Stimulated activated naive CD8-positive, alpha-beta T cell treated with anti-CD3 and anti-CD28 coated beads, Interleukin-15, amount 100 ng/mL, for 72 hours (primary cell): ENCODE data around the gene STAG3.
A peak's percentile ranks its signal among the peaks of the same experiment; 100 is the strongest.
"Not testable (repeated sequence)": the region's sequence is repeated elsewhere in the genome, so short reads cannot be mapped to it uniquely, and the experiment has no call there.

ENCODE experiments used
- ATAC-seq: fragments of 150-1000 bp; cut with Tn5 transposase; 2 replicates; pipeline ENCODE4 v1.10.0; 2021; ENCODE audit warnings: mild to moderate bottlenecking, moderate library complexity
- DNase-seq, 2 donors: peaks; one replicate each; pipeline ENCODE4 v3.0.0; 2021 to 2022
- H3K27ac Mint-ChIP-seq, 2 donors: one replicate each; pipeline ENCODE4 v1.8.0; 2022; ENCODE audit warnings: mild to moderate bottlenecking in 2 of 2, mixed read lengths in 2 of 2, moderate library complexity in 2 of 2
- H3K27me3 Mint-ChIP-seq: one replicate; pipeline ENCODE4 v1.8.0; 2022; ENCODE audit warnings: mixed read lengths
- H3K4me1 Mint-ChIP-seq: one replicate; pipeline ENCODE4 v1.8.0; 2022; ENCODE audit warnings: mild to moderate bottlenecking, mixed read lengths
- H3K4me3 Mint-ChIP-seq, 2 donors: one replicate each; pipeline ENCODE4 v1.8.0; 2022; ENCODE audit warnings: mild to moderate bottlenecking in 2 of 2, mixed read lengths in 2 of 2, moderate library complexity in 1 of 2
- H3K9me3 Mint-ChIP-seq, 2 donors: one replicate each; pipeline ENCODE4 v1.8.0; 2022; ENCODE audit warnings: mixed read lengths in 2 of 2

The STAG3 gene

GRCh38 chr7:100212631-100213286 lies 35.0 kb downstream of the STAG3 start:
- peak overlapping the region in 1 of 2 donors; percentile 98 for H3K4me3 Mint-ChIP-seq
- no peak for DNase-seq
- no peak for ATAC-seq
- H3K4me1 Mint-ChIP-seq = peaks cover 92% of the 10 kb centered on the region
- H3K27me3 Mint-ChIP-seq = no peaks in the 10 kb centered on the region
- no peaks in the 10 kb centered on the region for H3K9me3 Mint-ChIP-seq
- peak overlapping the region in 1 of 2 donors; percentile 6 for H3K27ac Mint-ChIP-seq

GRCh38 chr7:100213672-100214071 lies 36.0 kb downstream of the STAG3 start:
- Mint-ChIP-seq H3K4me1 (peaks cover 90% of the 10 kb centered on the region), H3K4me3 (peak overlapping the region in 1 of 2 donors; percentile 58), H3K9me3 (no peaks in the 10 kb centered on the region), H3K27me3 (no peaks in the 10 kb centered on the region), H3K27ac (no peak overlapping the region)
- no peak for ATAC-seq
- no peak for DNase-seq

- H3K27me3 Mint-ChIP-seq, ATAC-seq, DNase-seq, H3K9me3 Mint-ChIP-seq: not testable (repeated sequence)
- peak overlapping the region in 1 of 2 donors; percentile 11 for H3K4me3 Mint-ChIP-seq
- peak overlapping the region in 1 of 2 donors; percentile 5 for H3K27ac Mint-ChIP-seq
- H3K4me1 Mint-ChIP-seq = peaks cover 90% of the 10 kb centered on the region
Observed at GRCh38 chr7:100214356-100214755, 36.6 kb downstream of the STAG3 start.

- peaks cover 85% of the 10 kb centered on the region for H3K4me1 Mint-ChIP-seq
- H3K27ac Mint-ChIP-seq = no peak overlapping the region
- no peaks in the 10 kb centered on the region for H3K9me3 Mint-ChIP-seq
- H3K4me3 Mint-ChIP-seq = no peak overlapping the region
- H3K27me3 Mint-ChIP-seq = no peaks in the 10 kb centered on the region
- ATAC-seq (no peak), DNase-seq (no peak)
Observed at GRCh38 chr7:100215895-100216294, 38.2 kb downstream of the STAG3 start.

GRCh38 chr7:100217934-100218333 lies 40.2 kb downstream of the STAG3 start:
- Mint-ChIP-seq H3K4me3 (peak overlapping the region in 1 of 2 donors; percentile 72), H3K4me1 (peaks cover 88% of the 10 kb centered on the region)
- H3K27me3 Mint-ChIP-seq, H3K9me3 Mint-ChIP-seq, H3K27ac Mint-ChIP-seq: not testable (repeated sequence)
- ATAC-seq (peak; percentile 12), DNase-seq (peak; percentile 74 to 87)

- Mint-ChIP-seq H3K27ac (peak overlapping the region; percentile 99 to 100), H3K27me3 (no peaks in the 10 kb centered on the region), H3K4me1 (peaks cover 88% of the 10 kb centered on the region), H3K4me3 (peak overlapping the region; percentile 83 to 92), H3K9me3 (no peaks in the 10 kb centered on the region)
- DNase-seq (peak in 1 of 2 donors; percentile 45), ATAC-seq (no peak)
Observed at GRCh38 chr7:100219271-100219737, 41.6 kb downstream of the STAG3 start.

GRCh38 chr7:100219801-100220585 lies 42.3 kb downstream of the STAG3 start, which contains the start of gene PVRIG:
Gene PVRIG, plus strand, starts transcription at chr7:100219949. Its CDS starts 22 bp downstream, at chr7:100219971.
- not testable (repeated sequence) for H3K9me3 Mint-ChIP-seq, H3K27me3 Mint-ChIP-seq
- ATAC-seq = peak; percentile 29
- peak; percentile 38 to 61 for DNase-seq
- Mint-ChIP-seq H3K27ac (peak within 1 kb of the TSS; percentile 99 to 100), H3K4me3 (peak within 1 kb of the TSS; percentile 83 to 92), H3K4me1 (peaks cover 88% of the 10 kb centered on the region)

GRCh38 chr7:100220586-100221230 lies 43.0 kb downstream of the STAG3 start:
- peak; percentile 40 for ATAC-seq
- Mint-ChIP-seq H3K27me3 (no peaks in the 10 kb centered on the region), H3K4me1 (peaks cover 88% of the 10 kb centered on the region), H3K9me3 (no peaks in the 10 kb centered on the region), H3K4me3 (peak overlapping the region; percentile 83 to 92), H3K27ac (peak overlapping the region; percentile 99 to 100)
- peak in 1 of 2 donors; percentile 59 for DNase-seq

GRCh38 chr7:100221231-100221718 lies 43.6 kb downstream of the STAG3 start:
- Mint-ChIP-seq H3K4me3 (peak overlapping the region; percentile 83 to 92), H3K9me3 (no peaks in the 10 kb centered on the region), H3K4me1 (peaks cover 90% of the 10 kb centered on the region), H3K27ac (peak overlapping the region; percentile 99 to 100), H3K27me3 (no peaks in the 10 kb centered on the region)
- DNase-seq = peak; percentile 60 to 75
- ATAC-seq = peak; percentile 76

GRCh38 chr7:100221767-100222444 lies 44.2 kb downstream of the STAG3 start:
- no peak for ATAC-seq

GRCh38 chr7:100222445-100223132 lies 44.9 kb downstream of the STAG3 start:
- Mint-ChIP-seq H3K9me3 (no peaks in the 10 kb centered on the region), H3K27me3 (no peaks in the 10 kb centered on the region), H3K4me1 (peaks cover 85% of the 10 kb centered on the region), H3K4me3 (peak overlapping the region; percentile 83 to 92), H3K27ac (peak overlapping the region; percentile 99 to 100)
- no peak for ATAC-seq
- DNase-seq = no peak

More at GRCh38 chr7:100221767-100222444, 44.2 kb downstream of the STAG3 start:
- Mint-ChIP-seq H3K9me3 (no peaks in the 10 kb centered on the region), H3K4me3 (peak overlapping the region; percentile 83 to 92), H3K4me1 (peaks cover 91% of the 10 kb centered on the region), H3K27me3 (no peaks in the 10 kb centered on the region), H3K27ac (peak overlapping the region; percentile 99 to 100)
- no peak for DNase-seq

GRCh38 chr7:100223376-100223927 lies 45.7 kb downstream of the STAG3 start:
- Mint-ChIP-seq H3K27ac (peak overlapping the region; percentile 76 to 85), H3K4me1 (peaks cover 88% of the 10 kb centered on the region), H3K4me3 (peak overlapping the region; percentile 83 to 92)
- not testable (repeated sequence) for H3K27me3 Mint-ChIP-seq, ATAC-seq, DNase-seq, H3K9me3 Mint-ChIP-seq

GRCh38 chr7:100224891-100225290 lies 47.2 kb downstream of the STAG3 start:
- H3K9me3 Mint-ChIP-seq, ATAC-seq, DNase-seq, H3K27me3 Mint-ChIP-seq: not testable (repeated sequence)
- Mint-ChIP-seq H3K27ac (peak overlapping the region in 1 of 2 donors; percentile 88), H3K4me1 (peaks cover 87% of the 10 kb centered on the region), H3K4me3 (peak overlapping the region in 1 of 2 donors; percentile 13)

- not testable (repeated sequence) for H3K27me3 Mint-ChIP-seq, H3K4me3 Mint-ChIP-seq
- Mint-ChIP-seq H3K9me3 (peaks cover 0 to 16% of the 10 kb centered on the region in 2 donors), H3K4me1 (peaks cover 47% of the 10 kb centered on the region), H3K27ac (peak overlapping the region in 1 of 2 donors; percentile 77)
- ATAC-seq = peak; percentile 42
- DNase-seq = peak; percentile 22 to 47
Observed at GRCh38 chr7:100234660-100235317, 57.1 kb downstream of the STAG3 start.
